ENCODE measurements around the gene ZNF213.
"Not testable (repeated sequence)": the region's sequence is repeated elsewhere in the genome, so short reads cannot be mapped to it uniquely, and the experiment has no call there.

ZNF213 gene

DNA sequence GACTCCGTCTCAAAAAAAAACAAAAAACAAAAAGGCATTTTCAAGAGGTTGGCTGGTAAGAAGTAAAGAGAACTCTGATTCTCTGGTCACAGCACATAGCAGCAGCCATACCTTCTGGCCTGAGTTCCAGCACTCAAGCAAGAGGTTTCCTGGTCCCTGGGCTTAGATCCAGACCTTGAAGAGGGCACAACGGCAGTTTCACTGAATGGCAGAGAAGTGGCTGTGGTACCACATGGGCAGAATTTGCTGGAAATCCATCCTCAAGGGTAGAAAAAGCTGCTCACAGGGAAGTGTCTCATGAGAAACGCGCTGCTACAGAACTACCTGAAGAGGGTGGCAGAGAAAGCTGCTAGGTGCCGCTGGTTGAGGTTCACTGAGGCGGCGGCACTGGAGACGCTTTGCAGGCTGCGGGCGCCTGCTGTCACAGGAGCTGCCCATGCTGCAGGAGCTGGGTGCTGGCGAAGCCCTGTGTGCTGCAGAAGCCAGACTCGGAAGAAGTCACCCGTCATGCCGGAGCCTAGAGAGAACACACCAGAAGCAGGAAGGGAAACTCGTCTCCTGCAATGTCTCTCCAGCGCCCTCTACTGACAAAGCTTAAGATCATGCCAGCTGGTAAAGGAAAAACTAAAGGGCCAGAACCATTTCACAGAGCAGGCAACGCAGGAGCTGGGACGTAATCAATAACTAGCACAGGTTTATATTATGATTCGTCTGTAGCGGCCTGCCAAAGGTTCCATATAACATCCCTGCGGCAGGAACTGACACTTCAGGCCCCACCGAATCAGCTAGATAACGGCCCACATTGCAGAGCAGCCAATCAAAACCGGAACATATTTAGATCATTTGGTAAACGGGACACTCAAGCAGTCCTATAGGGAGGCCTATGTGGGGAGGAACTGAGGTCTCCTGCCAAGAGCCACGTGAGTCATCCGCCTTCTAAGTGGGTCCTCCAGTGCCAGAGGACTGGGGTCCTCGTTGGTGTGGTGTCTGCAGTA is 5.4 kb upstream of the ZNF213 start:
- DNase-seq (ENCODE audit: low read depth, low spot score), result peak; percentile 91

DNA sequence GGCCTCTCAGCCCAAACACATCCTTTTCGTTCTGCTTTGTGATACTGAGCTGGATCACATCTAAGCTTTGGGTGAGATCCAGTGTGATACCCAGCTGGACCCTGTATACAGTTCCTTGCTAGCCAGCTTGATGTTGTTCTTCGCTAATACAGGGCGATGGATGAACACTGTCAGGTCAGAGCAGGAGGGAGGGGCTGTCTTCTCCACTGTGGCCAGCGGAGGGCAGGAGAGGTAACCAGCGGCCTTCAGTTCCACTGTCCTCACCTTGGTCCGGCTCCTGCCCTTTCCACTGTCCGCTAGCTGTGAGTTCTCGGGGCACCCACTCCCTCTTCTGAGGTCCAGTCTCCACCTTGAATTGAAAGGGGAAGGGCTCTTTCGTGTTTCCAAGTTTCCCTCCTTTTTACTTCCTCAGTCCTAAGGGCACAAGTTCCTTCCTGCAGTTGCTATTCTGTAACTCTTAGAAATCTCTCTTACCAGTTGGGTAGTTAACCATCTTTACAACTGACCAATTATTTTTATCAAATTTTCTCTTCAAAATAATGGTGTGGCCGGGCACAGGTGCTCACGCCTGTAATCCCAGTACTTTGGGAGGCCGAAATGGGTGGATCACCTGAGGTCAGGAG is 3.0 kb upstream of the ZNF213 start:
- DNase-seq (ENCODE audit: low read depth, low spot score), result peak; percentile 53

DNA sequence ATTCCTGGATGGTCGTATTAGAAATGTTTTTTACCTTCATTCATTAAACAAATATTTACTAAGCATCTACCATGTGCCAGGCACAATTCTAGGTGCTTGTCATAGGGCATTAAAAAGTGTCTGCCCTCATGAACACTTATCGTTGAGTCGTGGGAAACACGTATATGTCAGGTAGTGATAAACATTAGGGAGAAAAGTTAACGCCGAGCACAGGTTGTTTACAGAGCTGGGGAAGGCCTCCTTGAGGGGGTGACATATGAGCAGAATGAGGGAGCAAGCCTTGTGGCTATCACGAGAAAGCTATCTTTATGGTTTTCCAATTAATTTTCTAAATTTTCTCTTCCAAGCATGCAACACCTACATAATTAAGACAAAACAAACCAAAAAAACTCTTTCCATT is 985 bp upstream of the ZNF213 start:
- DNase-seq (ENCODE audit: low read depth, low spot score), result no peak

DNA sequence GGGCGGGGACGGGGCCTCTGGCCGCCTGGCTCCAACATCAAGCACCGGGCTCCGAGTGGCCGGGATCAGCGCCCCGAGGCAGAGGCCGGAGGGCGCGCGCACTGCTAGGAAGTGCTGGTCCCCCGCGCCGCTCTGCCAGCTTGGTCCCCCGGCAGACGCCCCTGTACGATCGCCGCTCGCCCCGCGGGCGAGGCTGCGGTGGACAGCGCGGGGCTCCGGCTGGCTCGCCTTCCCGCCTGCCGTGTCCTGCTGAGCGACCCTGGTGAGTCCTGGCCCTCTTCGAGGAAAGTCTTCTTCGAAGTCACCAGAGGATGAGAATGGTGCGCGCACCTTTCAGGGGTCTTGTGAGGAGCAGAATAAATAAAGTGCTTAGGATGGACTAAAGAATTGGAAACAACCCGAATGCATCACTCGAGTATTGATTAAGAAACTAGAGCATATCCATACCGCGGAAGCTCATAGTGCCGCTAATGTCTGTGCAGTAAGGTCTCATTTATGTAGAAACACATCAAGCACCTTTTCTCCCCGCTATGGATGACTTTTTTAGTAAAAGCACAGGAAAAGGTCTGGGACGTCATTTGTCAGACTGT is 392 bp downstream of the ZNF213 start:
- no peak for DNase-seq (ENCODE audit: low read depth, low spot score)

DNA sequence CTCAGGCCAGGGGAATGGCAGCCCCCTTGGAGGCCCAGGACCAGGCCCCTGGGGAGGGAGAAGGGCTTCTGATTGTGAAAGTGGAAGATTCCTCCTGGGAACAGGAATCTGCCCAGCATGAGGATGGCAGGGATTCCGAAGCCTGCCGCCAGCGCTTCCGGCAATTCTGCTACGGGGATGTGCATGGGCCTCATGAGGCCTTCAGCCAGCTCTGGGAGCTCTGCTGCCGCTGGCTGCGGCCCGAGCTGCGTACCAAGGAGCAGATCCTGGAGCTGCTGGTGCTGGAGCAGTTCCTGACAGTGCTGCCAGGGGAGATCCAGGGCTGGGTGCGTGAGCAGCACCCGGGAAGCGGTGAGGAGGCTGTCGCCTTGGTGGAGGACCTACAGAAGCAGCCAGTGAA is 2.4 kb downstream of the ZNF213 start:
- DNase-seq (ENCODE audit: low read depth, low spot score), result no peak

DNA sequence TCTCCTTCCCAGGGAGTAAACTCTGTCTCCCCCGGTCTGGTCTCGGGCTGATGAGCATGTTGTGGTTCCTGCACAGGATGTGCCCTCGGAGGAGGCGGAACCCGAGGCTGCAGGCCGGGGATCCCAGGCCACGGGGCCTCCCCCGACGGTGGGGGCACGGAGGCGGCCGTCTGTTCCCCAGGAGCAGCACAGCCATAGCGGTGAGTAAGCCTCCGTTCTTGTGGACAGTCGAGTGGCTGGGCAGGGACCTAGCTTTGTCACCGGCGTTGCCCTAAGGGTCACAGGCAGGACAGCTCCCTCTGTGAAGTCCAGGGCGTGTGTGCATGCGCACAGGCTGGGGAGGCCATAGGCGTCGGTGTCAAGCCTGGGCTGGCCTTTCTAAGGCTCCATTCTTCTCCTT is 3.5 kb downstream of the ZNF213 start:
- no peak for DNase-seq (ENCODE audit: low read depth, low spot score)

DNA sequence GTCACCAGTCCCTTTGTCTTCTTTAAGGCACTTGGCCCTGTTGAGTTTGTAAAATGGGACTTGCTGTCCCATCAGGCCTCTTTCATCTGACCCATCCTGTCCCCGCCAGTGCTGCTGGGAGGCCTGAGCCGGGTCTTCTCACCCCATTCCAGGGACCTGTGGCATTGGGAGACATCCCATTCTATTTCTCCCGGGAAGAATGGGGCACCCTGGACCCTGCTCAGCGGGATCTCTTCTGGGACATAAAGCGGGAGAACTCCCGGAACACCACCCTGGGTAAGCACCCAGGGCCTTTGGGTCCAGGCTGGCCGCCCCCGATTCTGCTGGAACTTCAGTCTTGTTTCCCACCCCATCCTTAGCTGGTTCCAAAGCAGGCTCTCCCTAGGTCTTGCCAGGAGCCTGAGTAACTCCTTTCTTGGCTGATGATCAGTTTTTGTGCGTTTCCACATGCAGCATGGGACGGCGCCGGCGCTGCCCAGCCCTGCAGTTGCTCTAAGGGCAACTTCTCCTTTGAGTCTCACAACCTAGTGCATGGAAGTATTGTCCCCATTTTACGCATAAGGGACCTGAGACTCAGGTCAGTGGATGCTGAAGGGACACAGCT is 4.1 kb downstream of the ZNF213 start:
- DNase-seq (ENCODE audit: low read depth, low spot score), result no peak

DNA sequence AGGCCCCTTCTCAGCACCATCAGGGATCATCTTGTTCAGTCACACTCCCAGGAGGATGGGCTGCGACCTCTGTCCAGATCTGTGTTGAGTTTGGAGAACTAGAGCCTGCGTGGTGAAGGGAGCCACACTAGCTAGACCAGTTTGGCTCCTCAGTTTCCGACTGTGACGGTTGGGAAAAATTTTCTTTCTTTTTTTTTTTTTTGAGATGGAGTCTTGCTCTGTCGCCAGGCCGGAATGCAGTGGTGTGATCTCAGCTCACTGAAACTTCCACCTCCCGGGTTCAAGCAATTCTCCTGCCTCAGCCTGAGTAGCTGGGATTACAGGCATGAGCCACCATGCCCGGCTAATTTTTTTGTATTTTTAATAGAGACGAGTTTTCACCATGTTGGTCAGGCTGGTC is 4.7 kb downstream of the ZNF213 start:
- DNase-seq (ENCODE audit: low read depth, low spot score), result not testable (repeated sequence)

DNA sequence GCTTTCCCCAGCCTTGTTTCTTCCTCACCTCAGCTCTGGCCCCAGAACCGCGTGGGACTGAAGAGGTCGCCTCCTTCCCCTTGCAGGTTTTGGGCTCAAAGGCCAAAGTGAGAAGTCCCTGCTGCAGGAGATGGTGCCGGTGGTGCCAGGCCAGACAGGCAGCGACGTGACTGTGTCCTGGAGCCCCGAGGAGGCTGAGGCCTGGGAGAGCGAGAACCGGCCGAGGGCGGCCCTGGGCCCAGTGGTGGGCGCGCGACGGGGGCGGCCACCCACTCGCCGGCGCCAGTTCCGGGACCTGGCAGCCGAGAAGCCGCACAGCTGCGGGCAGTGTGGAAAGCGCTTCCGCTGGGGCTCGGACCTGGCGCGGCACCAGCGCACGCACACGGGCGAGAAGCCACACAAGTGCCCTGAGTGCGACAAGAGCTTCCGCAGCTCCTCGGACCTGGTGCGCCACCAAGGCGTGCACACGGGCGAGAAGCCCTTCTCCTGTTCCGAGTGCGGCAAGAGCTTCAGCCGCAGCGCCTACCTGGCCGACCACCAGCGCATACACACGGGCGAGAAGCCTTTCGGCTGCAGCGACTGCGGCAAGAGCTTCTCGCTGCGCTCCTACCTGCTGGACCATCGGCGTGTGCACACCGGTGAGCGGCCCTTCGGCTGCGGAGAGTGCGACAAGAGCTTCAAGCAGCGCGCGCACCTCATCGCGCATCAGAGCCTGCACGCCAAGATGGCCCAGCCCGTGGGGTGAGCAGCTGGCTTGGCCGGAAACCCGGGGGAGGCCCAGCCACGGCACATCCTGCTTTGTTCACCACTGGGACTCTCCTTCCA is 6.0 kb downstream of the ZNF213 start:
- DNase-seq (ENCODE audit: low read depth, low spot score), result no peak

DNA sequence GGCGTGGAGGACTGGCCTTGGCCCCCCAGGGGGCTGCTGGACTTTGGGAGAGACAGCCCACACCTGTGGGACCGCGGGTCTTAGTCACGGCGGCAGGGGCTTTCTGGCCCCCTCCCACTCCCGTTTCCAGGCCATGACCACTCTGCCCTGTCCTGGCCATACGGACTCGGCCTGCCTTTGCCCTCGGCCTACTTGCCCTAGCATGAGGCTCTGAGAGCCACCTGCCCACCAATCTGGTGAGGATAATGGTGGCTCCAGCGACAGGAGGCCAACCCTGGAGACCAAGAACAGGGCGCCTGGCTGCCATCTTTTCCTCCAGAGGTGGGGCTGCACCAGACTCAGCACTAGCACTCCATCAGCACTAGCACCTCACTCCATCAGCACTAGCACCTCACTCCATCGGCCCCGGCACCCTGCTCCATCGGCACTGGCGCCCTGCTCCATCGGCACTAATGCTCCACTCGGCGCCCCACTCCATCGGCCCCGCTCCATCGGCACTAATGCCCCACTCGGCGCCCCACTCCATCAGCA is 7.0 kb downstream of the ZNF213 start:
- no peak for DNase-seq (ENCODE audit: low read depth, low spot score)

DNA sequence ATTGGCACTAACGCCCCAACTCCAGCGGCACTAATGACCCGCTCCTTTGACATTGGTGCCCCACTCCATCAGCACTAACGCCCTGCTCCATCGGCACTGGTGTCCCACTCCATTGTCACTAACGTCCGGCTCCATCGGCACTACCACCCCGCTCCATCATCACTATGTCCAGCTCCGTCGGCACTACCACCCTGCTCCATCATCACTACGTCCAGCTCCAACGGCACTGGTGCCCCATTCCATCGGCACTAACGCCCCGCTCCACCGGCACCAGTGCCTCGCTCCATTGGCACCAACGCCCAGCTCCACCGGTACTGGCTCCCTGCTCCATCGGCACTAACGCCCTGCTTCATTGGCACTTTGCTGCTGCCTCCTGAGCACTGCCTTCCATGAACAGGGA is 7.5 kb downstream of the ZNF213 start:
- DNase-seq (ENCODE audit: low read depth, low spot score), result no peak

DNA sequence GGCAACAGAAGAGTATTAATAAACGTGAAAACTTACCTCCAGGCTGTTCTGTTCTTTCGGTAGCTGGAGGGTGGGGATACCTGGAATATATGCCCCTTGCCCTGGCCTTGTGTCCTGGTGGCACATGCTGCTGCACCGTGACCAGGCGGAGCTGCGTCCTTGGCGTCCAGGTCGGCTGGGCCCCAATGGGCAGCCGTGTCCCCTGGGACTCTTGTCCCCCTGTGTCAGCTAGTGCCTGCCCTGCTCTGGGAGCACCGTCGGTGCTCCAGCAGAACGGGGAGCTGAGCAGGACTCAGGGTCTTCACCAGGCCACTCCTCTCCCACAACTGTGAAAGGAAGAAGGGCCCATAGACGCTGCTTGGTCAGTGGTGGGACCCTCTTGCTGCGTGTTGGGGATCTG is 7.9 kb downstream of the ZNF213 start:
- no peak for DNase-seq (ENCODE audit: low read depth, low spot score)

DNA sequence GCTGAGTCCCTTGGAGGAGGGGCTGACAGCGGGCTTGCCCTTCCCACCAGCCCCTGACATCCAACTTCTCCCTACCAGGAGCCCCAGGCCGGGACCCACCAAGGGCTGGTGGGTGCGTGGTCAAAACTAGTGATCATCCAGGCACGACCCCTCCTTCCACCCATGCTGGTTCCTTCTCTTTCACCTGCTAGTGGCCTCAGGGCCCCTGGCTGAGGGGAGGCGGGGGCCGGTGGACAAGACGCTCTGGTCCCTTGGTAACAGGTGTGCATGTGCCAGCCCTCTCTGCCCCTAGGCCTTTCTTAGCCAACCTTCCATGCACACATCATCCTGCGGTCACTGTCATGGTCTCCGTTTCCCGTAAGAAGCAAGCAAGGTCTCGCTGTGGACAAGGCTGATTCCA is 8.4 kb downstream of the ZNF213 start:
- no peak for DNase-seq (ENCODE audit: low read depth, low spot score)

DNA sequence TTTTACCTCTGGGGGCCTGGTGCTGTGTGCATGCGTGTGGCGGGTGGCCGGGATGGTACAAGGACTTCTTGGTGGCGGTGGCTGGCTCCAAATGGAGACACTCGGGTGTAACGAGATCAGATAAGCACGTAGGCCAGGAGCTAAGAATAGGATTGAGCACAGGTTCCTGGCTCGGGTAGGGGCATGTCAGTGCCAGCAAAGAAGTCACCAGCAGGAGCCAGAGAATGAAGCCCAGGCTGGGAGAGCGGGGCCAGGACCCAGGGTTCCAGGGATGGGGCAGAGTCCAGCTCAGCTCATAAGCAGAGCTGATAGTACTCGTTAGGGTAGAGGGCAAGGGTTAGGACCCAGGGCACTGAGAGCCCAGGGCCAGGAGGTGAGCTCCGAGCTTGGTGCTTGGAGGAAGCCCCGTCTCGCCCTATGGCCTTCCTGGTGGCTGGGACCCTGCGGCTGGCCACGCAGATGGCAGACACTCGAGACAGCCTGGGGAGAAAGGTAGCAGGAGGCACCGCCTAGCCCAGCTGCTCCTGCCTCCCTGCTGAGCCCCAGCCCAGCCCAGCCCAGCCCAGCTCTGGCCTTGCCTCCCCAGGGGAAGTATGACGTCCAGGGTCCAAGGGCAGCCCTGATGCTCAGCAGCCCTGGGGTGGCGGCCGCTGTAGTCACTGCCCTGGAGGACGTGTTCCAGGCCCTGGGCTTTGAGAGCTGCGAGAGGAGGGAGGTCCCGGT is 8.9 kb downstream of the ZNF213 start:
- DNase-seq (ENCODE audit: low read depth, low spot score), result no peak

DNA sequence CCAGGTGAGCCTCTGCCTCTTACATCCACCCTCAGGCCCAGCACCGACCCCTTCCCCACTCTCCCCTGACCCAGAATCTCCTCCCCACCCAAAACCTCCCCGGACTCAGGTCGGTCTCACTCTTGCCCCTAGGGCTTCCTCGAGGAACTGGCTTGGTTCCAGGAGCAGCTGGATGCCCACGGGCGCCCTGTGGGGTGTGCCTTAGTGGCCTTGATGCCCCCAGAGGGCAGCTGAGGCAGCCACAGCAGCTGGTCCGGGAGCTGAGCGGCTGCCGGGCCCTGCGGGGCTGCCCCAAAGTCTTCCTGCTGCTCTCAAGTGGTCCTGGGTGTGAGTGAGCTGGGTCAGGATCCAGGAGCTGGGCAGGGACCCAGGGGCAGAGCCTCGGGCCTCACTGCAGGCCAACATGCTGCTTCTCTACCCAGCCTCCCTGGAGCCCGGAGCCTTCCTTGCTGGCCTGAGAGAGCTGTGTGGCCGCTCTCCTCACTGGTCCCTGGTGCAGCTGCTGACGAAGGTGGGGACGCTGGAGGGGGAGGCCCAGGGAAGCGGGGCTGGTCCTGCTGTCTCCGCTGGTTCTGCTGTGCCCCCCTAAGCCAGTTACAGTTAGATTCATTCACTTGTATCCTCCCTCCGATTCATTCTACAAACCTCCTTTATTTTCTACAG is 9.6 kb downstream of the ZNF213 start:
- DNase-seq (ENCODE audit: low read depth, low spot score), result no peak

DNA sequence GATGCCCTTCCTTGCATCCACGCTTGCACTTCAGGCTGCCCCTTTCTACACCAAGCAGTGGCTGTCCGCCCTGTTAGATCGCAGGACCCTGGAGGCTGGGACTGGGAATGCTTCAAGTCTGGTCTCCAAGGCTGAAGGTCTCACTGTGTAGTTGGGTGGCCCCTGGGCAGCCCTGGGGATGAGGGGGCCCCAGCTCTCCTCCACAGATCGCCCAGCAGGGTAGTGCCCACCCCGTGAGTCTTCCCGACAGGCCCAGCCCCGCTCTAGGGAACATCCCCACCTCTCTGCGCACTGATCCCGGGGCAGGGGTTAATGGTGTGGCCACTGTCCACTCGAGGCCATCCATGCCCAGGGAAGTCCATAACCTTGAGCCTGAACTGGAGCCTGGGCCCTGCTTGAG is 10.3 kb downstream of the ZNF213 start:
- no peak for DNase-seq (ENCODE audit: low read depth, low spot score)

DNA sequence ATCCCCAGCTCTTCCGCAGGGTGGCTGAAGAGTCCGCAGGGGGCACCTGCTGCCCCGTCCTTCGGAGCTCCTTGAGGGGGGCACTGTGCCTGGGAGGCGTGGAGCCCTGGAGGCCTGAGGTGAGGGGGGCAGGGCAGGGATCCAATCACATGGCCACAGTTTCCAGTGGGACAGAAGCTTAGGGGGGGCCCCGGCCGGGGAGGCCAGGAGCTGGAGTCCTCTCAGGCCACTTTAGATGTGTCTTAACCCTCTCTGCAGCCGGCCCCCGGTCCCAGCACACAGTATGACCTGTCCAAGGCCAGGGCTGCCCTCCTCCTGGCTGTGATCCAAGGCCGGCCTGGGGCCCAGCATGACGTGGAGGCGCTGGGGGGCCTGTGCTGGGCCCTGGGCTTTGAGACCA is 10.8 kb downstream of the ZNF213 start:
- no peak for DNase-seq (ENCODE audit: low read depth, low spot score)

DNA sequence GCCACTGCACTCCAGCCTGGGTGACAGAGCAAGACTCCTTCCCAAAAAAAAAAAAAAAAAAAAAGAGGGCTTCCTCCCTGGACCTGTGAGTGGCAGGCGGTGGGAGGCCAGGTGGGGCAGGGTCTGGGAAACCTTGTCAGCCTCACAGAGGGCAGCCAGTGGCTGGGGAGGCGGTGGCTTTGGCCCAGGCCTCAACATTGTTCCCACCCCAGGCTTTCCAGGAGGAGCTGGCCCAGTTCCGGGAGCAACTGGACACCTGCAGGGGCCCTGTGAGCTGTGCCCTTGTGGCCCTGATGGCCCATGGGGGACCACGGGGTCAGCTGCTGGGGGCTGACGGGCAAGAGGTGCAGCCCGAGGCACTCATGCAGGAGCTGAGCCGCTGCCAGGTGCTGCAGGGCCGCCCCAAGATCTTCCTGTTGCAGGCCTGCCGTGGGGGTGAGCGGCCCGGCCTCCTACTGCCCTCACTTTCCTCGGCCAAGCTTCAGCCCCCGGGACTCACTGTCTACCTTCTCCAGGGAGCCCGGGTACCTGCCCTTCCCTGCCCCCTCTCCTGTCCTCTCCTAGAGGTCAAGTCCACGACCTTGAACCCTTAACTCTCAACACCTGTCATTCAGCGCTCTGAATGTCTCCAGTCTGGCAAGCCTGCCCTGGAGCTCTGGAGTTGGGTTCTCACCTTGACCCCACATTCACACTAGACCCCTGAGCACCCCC is 12.4 kb downstream of the ZNF213 start:
- no peak for DNase-seq (ENCODE audit: low read depth, low spot score)

DNA sequence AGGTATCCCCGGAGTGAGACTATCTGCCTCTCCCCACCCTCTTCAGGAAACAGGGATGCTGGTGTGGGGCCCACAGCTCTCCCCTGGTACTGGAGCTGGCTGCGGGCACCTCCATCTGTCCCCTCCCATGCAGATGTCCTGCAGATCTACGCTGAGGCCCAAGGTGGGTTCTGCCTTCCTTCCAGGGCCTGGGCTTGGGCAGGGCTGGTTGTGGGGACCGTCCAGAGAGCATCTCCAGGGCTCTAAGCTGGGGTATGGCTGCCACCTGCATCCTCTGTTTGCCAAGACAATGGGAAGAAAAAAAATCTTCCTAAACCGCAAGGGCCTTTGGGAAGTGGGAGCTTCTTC is 12.9 kb downstream of the ZNF213 start:
- DNase-seq (ENCODE audit: low read depth, low spot score), result no peak

Data from astrocyte of the hippocampus (primary cell).